ENCODE measurements around the gene IKBKG.
A peak's percentile ranks its signal among the peaks of the same experiment; 100 is the strongest.
"Not testable (repeated sequence)": the region's sequence is repeated elsewhere in the genome, so short reads cannot be mapped to it uniquely, and the experiment has no call there.

Gene IKBKG

GRCh38 chrX:154547245-154548027 lies at the start of gene IKBKG:
Gene IKBKG, plus strand, starts transcription at chrX:154547620. Its CDS starts 4,383 bp downstream, at chrX:154552003.
- DNase-seq, result peak; percentile 42

GRCh38 chrX:154501423-154501822 lies 46.0 kb upstream of the IKBKG start:
- not testable (repeated sequence) for DNase-seq

GRCh38 chrX:154502098-154502497 lies 45.3 kb upstream of the IKBKG start:
- no peak for DNase-seq

GRCh38 chrX:154502989-154503388 lies 44.4 kb upstream of the IKBKG start:
- DNase-seq, result no peak

- DNase-seq, result no peak
These were observed 41.7 kb upstream of the IKBKG start for GRCh38 chrX:154505734-154506133.

GRCh38 chrX:154506483-154507332 lies 40.7 kb upstream of the IKBKG start:
- DNase-seq, result no peak

- no peak for DNase-seq
These were observed 39.6 kb upstream of the IKBKG start for GRCh38 chrX:154507673-154508383.

- DNase-seq, result no peak
These were observed 39.1 kb upstream of the IKBKG start for GRCh38 chrX:154508384-154508745.

GRCh38 chrX:154509455-154509854 lies 38.0 kb upstream of the IKBKG start:
- no peak for DNase-seq

GRCh38 chrX:154511761-154512160 lies 35.7 kb upstream of the IKBKG start:
- DNase-seq, result no peak

GRCh38 chrX:154512879-154513553 lies 34.4 kb upstream of the IKBKG start:
- no peak for DNase-seq

- no peak for DNase-seq
These were observed 33.7 kb upstream of the IKBKG start for GRCh38 chrX:154513716-154514115.

- DNase-seq, result peak; percentile 55
These were observed 32.1 kb upstream of the IKBKG start for GRCh38 chrX:154515090-154515965.

GRCh38 chrX:154515966-154516655 lies 31.3 kb upstream of the IKBKG start, which contains the start of gene FAM3A:
Gene FAM3A, minus strand, starts transcription at chrX:154516232. Its CDS starts 460 bp downstream, at chrX:154515772.
- peak; percentile 69 for DNase-seq

- no peak for DNase-seq
These were observed 30.7 kb upstream of the IKBKG start for GRCh38 chrX:154516656-154517100.

GRCh38 chrX:154517101-154517781 lies 30.2 kb upstream of the IKBKG start:
- DNase-seq, result no peak

GRCh38 chrX:154519389-154519788 lies 28.0 kb upstream of the IKBKG start:
- no peak for DNase-seq

GRCh38 chrX:154525606-154526490 lies 21.6 kb upstream of the IKBKG start:
- no peak for DNase-seq

Measured in NCI-H2029 treated with DMSO at 0.1 percent for 48 hours (cell line).